AG20443 (cell line): ENCODE measurements around the gene LHFPL2.

ENCODE experiments used
- DNase-seq: peaks from one replicate; pipeline ENCODE4 v3.0.0; 2012; ENCODE audit warnings: low spot score, mixed read lengths

The LHFPL2 gene

DNA sequence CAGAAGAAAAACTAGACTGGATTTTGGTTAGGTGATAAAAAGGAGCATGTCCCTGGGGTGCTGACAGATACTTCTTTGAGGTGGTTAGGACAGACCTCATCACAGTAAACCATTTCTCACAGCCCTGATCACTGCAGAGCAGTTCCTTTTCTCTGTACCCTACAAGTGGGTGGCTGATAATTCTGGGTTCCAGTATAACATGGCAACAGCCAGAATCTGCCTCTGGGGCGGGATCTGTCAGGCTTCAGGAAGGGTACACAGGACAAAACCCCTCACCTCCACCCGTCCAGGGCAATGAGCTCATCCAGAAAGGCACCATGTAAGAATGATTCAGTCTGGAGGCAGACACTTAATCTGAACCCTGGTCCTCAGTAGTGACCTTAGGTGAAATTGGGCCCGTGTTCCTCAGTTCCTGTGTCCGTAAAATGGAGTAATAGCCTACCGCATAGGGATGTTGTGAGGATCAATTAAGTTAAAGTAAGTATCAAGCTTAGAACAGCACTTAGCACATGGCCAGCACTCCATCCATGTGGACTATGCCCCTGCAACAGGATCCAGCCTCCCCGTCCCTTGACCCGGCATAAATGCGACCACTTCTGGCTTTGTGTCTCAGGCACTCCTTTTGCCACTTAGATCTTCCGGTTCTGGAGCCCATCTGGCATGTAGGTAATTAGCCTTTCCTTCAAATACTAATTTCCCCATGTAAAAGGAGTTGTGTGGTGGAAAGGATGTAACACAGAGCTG, 129.2 kb downstream of the LHFPL2 start:
- DNase-seq = no peak

DNA sequence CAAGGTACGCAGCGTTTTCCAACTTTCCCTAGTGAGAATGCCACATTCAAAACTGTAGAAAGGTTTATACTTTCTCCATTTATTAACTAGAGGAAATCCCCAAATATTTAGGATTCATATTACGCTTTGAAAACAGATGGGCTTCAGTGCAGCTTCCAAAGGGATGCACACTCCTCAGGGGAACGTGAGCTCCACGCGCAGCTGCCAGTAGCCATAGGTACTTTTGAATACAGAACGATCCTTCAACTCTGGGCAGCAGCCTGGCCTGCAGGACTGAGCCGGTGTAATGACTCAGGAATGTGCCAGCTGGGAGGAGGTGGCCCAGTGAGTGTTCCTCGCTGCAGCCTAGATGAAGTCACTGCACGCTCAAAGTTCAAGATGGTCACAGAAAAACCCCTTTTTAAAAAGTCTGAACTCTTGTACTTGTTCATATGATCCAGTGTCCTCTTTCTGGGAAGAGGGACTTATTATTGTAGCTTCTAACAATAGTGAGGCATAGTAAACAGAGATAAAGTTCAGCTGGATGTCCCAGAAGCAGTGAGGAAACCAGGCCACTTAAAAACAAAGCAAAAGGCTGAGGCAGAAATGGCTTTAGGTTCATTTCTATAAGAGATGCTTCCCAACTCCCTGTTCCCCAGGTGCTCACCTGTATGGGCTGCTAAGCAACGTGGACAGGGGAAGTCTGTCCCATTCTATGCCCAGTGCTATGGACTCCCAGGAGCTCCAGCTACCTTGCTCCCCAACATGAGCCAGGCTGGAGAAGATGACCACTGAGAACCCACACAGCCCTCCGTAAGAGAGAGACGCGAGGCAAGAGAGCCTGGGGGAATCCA, 130.0 kb downstream of the LHFPL2 start:
- DNase-seq = peak; percentile 91

DNA sequence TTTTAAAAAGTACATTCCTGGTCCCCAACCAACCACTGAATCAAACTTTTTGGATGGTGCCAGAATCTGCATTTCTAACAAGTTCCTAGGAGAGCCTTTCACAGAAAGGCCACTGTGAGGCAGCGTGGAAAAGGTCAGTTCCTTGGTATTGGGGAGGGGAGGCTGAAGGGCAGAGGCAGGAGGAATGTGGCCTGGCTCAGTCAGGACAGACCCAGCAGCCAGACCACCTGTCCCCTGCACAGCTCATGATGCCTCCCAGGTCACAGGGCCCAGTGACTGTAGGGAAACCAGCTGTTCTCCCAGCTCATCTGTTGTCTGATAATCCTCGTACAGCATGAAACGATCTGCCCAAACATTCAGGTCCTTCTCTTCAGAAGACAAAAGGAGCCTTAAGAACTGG, 132.9 kb downstream of the LHFPL2 start:
- no peak for DNase-seq

DNA sequence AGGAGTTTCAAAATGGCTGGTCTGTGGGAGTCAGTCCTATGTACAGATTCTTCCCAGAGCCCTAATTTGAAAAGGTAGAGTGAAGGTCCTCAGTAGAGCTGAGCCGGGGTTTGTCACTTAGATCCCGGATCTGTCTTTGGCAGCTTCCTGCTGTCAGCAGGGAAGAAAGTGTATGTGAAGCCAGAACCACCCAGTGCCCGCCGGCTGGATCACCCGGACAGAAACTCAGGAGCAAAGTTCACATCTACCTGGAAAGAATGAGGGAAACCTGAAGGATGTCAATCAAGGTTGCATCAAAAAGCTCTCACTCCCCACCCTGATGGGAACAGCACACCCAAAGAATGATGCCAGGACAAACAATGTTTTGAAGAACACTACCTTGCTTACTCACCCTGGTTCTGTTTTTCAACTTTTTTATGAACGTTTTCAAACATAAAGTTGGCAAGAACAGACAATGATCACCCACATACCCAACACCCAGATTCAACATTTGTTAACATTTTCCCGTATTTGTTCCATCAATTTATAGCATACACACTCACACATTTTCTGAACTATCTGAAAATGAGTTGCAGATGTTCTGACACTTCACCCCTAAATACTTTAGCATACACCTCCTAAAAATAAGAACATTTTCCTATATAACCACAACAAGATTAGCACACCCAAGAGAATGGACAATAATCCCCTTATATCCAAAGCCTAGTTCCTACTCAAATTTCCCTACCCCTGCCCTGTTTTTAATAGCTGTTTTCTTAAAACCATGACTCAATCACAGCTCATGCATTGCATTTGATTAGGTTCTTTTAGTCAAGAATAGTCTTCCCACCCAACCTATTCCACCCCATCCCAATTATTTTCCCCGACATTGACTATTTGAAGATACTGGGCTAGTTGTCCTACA, 133.9 kb downstream of the LHFPL2 start:
- no peak for DNase-seq

DNA sequence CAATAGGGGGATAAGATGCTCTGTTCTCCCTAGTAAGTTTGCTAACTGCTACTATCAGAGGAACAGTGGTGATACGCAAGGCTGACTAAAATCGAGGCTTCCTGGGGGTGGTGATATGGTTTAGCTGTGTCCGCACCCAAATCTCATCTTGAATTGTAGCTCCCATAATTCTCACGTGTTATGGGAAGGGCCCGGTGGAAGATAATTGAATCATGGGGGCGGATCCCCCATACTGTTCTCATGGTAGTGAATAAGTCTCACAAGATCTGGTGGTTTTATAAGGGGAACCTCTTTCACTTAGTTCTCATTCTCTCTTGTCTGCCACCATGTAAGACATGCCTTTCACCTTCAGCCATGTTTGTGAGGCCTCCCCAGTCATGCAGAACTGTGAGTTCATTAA, 135.1 kb downstream of the LHFPL2 start:
- no peak for DNase-seq

DNA sequence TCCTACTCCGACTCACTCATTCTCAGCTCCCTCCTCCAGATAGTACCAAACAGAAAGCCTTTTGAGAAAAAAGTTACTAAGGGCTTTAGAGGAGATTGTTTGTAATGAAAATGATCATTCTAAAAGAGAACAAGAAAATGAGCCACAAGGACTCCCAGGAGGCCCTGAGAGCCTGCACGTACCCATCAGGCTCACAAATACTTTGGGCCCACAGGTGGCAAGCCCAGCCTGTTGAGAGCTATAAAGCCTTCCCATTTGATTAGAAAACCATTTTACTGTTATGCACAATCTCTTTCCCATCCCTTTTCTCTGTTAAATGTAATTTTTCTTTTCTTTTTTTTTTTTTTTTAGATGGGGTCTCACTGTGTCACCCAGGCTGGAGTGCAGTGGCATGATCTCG, 136.1 kb downstream of the LHFPL2 start:
- DNase-seq = no peak

DNA sequence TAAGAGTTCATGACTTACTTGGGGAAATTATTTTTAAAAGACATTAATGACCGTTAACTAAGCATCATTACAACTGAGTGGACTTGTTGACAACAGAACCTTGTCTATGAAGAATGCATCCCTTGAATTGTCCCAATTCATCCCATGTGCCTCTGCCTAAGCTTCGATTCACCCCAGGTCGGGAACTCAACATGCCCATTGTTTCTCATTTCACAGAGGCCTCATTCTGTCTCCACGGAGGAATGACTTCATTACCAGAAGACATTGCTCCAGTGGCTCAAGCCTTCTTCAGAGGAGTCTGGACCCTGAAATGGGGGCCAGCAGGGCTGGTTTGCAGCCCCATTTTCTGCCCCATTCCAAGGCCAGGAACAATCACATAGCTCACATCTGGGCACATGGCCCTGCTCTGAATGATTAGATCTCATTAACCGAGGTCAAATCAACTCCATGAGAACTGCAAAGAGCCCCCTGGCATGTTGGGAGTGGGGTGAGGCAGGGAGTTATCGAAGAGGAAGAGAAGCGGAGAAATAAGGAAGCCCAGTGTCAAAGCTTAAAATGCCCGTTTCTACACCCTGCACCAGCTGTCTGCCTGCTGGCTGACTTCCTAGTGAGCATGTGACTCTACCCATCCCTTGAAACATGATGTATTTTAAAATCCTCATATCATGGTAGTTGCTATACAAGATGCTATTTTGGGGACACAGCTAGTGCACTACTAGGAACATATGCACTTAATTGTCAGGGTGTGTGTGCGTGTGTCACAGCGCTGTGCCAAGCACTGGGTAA, 137.3 kb downstream of the LHFPL2 start:
- DNase-seq = no peak

DNA sequence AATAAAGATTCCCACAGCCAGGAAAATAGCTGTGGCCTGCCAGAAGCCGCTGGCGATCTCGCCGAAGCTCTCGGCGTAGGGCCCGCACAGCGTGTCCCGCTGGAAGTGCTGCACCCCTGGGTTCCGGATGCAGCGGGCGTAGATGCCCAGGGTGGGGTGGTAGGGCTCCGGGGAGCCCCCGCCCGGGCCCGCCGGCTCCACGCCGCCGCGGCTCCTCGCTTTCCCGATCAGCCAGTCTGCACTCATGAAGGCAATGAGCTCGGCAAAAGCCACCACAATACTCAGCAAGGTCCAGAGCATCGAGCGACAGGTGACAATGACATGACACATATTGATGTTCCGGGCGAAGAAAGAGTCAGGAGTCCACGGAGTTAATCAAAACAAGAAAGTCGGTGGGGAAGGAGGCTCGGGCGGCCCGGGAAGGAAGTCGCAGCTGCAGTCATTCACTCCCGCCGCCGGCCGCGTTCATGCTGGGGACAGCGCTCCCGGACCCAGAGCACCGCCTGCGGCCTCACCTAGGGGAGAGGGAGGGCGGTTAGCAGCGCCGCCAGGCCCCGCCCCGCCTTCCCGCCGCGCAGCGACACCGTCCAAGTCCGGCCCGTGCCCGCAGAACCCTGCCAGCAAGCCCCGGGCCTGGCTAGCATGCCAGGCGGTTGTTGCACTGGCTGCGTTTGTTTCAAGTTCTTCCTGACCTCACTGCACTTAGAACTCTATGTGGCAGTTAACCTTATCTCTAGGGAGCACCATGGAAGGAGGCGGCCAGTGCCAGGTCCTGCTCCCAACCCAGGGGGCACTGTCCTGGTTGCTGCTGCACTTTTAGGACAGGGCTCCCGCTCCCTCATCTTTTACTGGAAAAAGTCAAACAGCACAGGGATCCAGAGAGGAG, 138.4 kb downstream of the LHFPL2 start:
- DNase-seq = peak; percentile 61

DNA sequence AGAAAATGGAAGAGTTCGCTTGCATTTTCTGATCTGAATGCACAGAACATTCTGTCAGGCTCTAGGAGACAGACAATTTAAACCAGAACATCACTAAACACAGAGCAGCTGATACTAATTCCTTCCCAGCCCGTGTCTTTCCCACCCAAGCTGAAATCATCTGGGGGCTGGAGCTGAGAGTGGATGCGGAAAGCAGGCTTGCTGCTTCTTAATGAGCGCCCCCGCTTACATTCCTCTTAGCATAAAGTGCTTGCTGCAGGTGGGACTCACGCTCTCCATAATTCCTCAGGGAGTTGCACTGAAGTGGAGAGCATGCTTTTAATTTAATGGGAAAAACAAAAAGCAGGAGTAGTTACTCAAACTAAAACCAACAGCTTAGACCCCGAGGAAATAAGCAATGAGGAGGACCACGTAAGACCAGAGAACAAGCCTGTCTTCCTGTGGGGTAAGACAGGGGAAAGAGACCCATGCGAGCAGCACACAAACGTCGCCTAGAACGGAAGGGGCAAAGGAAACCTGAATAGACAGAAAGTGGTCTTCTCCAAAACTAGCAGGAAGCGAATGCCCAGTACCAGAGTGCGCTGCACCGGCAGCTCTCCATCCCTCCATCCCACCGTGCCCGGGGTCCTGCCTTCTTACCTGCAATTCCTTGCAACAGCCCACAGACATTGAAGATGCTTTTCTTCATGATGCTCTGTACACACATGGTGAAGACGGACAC, 139.3 kb downstream of the LHFPL2 start:
- no peak for DNase-seq

DNA sequence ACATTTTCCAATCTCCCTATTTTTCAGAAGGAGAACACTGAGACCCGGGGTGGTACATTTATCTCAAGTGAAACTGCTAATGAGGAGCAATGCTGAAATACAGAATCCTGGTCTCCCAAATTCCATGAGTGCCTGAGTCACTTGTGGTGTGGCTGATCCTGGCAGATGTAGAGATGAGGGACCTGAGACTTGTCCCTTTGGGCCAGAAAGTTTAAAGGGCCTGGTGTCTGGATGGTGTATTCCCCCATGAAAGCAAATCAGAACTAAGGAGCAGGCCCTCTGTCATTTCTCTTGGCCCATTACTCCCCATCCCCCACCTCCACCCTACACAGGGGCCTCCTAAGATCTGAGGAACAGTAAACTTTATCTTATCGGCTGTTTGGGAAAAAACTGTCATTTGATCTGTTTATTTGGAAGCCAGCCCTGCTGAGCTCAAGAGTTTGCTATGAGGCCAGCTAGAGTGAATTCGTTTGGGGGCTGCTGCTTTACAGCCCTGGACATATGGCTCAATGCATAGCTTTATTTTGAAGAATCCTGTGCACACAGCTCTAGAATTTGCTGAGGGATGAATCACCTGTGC, 140.3 kb downstream of the LHFPL2 start:
- DNase-seq = peak; percentile 46

DNA sequence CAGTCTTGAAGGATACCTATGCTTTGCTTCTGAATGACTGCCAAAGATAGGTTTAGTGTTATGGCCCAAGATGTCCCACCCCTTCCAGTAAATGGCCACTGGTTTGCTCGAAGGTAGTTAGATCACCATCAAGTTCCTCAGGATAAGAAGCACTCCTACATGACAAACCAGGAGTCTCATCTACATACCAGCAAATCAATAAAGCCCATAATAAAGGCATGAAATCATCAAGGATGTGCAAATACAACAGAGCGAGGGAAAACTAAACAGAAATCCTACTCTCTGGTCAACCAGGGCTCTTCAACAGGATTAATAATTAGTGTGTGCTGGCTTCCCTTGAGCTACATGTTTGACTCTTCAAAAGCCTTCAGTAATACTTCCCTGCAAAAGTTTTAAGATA, 141.0 kb downstream of the LHFPL2 start:
- DNase-seq = no peak

DNA sequence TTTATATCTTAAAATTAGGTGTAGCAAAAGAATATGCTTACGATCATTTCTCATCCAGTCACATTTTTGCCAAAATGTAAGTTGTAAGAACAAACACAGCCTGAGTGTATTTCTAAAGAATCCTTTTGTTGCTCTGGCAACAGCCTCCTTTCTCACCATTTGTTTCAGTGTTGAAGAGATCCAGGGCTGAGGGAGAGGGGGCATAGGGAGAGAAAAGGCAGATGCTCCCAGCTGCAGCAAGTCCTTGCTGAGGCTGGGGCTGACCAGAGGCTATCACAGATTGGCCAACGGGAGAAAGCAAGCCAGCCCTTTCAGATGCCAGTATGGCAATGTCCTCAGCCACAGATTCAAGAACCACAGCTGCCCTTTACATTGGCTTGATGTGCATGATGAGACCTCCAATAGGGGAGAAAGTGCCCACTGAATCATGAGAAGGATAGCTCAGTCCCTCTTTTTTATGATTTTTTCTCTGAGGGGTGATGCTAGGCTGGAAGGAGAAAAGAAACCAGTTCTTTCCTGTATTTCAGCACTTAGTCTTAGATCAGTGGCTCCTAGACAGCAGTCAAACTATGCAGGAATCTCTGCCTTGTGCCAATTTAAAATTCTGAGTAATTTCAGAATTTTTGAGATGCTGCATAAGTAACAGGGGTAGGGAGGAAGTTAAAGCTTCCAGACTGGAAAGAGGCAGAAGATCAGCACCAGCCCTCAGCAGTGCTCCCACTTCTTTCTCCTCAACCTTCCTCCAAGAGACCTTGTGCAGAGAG, 142.1 kb downstream of the LHFPL2 start:
- peak; percentile 55 for DNase-seq

DNA sequence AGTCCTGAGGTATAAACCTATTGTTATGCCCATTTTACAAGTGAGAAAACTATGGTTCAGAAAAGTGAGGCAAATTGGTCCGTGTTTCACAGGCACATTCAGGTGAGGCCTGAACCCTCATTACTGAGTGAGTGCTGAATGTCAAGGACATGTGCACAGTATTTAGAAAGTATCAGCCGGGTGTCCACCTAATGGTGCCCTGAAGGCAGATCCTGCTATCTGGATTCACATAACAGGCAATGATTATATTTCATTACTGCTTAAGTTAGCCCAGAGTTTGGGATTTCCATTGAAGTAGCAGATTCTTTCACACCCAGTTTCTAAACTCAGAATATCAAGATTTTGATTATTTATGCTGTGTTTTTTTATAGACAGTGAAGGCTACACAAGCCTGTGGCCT, 142.7 kb downstream of the LHFPL2 start:
- DNase-seq = no peak

DNA sequence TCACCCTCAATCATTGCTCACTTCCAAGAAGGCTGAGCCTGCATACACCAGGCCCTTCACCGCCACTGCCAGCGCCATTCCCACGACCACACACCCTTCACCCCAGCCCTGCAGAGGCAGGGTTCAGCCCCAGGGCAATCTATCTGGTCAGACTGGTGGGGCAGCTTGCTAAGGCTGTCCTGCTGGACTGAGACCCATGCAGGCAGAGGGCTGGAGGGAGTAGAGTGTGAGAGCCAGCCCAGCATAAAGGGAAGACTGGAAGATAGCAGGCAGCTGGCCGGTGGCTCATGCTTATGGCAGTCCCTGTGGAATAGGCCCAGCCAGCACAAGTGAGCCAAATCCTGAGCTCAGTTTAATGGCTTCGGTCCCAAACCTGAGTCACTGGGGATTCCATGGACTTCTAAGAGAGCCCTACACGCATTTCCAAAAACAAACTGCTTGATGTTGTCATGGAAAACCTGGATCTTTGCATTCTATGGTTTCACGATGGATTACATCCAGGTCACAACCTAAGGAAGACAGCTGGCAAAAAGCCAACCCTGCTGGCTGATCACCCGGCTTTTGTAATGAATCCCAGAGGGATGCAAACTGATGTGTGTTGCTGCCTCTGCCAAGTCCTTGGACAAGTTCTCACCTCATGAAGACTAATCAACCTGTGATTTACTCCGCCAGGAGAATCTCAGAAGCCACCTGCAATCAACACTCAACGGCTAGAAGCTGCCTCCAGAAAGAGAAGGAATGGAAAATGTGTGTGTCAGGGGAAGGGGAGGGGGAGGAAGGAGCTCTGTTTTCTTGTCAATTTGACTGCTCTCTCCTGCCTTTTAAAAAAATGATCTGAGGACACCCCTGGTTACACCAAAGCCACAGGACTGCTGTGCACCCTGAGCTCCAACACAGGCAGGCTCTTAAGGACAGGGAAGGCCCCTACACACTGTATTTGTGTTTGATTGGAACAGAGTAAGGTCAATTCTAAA, 143.6 kb downstream of the LHFPL2 start:
- peak; percentile 94 for DNase-seq

DNA sequence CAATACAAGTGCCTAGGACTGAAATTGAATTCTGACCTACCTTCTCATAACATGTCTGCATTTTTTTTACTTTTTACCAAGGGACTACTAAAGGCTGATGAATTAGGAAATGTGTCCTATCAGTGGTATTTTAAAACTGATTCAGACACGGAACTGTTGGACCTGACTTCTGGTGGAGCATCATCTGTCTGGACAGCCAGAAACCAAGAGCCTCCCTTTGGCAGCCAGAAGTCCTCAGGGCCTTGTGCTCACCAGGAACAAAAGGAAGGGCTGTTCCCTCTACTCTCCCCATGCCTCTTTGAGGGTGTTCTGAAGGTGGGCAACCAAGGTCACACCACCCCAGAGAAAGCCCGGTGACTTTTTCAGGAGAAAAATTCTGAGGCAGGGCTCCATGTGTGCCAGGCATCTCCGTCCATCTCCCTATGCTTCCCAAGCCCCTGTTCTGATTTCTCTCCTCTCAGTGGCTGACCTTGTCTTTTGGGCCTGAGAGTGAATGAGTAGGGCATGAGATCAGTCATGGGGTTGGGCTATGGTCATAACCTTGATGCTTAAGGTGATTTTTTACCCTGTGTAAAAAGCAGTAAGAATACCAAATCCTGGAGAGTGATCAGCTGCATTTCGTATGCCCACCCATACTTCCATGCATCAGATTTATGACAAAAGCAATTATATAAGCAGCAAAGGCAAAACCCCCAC, 144.5 kb downstream of the LHFPL2 start:
- DNase-seq = peak; percentile 41

DNA sequence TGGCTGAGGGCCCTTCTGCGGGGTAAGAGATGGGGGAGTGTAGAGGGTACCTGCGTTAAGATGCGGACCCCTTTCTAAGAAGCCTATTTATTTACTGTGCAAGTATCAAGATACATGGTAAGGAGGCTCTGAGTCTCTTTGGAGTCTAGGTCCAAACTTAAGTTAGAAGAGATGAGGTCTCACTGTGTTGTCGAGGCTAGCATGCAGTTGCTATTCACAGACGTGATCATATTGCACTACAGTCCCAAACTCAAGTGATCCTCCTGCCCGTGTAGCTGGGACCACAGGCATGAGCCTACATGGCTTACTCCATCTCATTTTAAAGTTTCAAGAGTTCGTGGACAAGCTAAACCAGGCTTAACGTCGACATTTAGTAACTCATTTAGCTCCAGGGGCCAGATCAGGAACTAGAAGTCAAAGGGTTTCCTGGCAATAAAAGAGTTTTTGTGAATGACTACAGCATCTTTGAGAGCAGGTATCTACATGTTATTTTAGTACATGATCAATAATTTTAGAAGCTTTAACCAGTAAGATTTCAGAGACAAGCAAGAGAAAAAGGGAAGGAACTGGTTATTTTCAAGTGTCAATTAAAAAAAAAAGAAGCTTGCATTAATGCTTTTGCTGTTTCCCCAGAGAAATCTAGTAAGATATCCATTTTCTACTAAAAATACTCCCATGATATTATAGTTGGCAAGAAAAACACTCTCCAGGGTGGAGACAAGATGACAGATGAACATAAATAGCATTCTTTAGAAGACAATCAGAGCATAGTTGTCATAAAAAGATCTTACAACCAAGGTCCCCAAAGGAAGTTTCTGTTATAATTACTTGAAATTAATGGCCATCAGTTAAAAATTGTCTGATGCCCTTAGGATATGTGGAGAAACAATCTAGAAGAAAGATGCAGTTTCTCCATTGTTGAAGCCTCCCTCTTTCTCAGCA, 146.9 kb downstream of the LHFPL2 start:
- DNase-seq = peak; percentile 44
